HepG2 (cell line): Measurements from ENCODE around the gene FHIP1B.

Source experiments
- ETV6 ChIP-seq: sonication (generic); formaldehyde crosslinking; conservative IDR thresholded peaks from 2 replicates; pipeline ENCODE4 v1.4.0; 2020; ENCODE audit warnings: missing genetic modification reagents
- XRCC5 ChIP-seq: fragments of 200-400 bp; formaldehyde crosslinking; optimal IDR thresholded peaks from 2 replicates; pipeline ENCODE3; 2017; ENCODE audit warnings: mild to moderate bottlenecking, low read length
- ZBTB14 ChIP-seq: sonication (generic); formaldehyde crosslinking; IDR thresholded peaks from 2 replicates; pipeline ENCODE4 v1.4.0; 2020; ENCODE audit warnings: missing genetic modification reagents
- ZFAT ChIP-seq: sonication (generic); formaldehyde crosslinking; conservative IDR thresholded peaks from 2 replicates; pipeline ENCODE4 v1.8.1; 2023; ENCODE audit warnings: missing genetic modification reagents, inconsistent platforms

GRCh38 chr11:6175440-6175839 lies 59.0 kb downstream of the FHIP1B start:
- TF ChIP-seq ZBTB14 (CRISPR knock-in tag): no peak
- TF ChIP-seq ETV6 (CRISPR knock-in tag): no peak
- no peak for TF ChIP-seq XRCC5
- no peak for TF ChIP-seq ZFAT
